ENCODE data around the gene WDCP. TPM values are rescaled to one million over a fixed set of nuclear protein-coding genes. Genes with fewer than 3 reads are reported as not detected.
A peak's percentile ranks its signal among the peaks of the same experiment; 100 is the strongest.

Gene WDCP
- total and polyA plus RNA-seq, 10 of the 15 experiments (the other 5 are each of a cell fraction or from before 2014, with no cell fraction given): 5.5 to 21.3 (median 13.2) TPM

DNA sequence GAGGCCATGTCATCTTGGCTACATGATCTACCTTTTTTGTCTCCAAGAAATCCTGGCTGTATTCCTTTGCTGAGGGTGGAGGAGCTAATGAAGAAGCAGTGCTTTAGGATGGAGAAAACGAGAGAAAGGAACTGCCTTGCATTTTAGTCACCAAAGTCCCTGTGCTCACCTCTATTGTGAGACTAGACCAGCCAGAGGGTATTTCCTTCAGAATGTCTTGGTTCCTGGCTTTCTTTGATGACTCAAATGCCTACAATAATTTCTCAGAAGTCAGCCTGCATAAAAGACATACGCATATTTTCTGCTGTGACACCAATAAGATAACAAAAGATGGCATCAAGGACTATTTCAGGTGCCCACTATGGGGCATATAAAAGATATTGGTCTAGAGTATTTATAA, 18.1 kb upstream of the WDCP start (continued):
- TF ChIP-seq ATF3 (IDR thresholded peaks at IDR 0.05; ENCODE audit: borderline replicate concordance, extremely low read depth, low read depth, low read length) (no peak), PML (IDR thresholded peaks at IDR 0.05; ENCODE audit: low read length) (no peak)
- TF ChIP-seq, protein P1, sequence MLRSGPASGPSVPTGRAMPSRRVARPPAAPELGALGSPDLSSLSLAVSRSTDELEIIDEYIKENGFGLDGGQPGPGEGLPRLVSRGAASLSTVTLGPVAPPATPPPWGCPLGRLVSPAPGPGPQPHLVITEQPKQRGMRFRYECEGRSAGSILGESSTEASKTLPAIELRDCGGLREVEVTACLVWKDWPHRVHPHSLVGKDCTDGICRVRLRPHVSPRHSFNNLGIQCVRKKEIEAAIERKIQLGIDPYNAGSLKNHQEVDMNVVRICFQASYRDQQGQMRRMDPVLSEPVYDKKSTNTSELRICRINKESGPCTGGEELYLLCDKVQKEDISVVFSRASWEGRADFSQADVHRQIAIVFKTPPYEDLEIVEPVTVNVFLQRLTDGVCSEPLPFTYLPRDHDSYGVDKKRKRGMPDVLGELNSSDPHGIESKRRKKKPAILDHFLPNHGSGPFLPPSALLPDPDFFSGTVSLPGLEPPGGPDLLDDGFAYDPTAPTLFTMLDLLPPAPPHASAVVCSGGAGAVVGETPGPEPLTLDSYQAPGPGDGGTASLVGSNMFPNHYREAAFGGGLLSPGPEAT (IDR thresholded peaks at IDR 0.05; ENCODE audit: low read depth): no peak
- TF ChIP-seq, protein P2, sequence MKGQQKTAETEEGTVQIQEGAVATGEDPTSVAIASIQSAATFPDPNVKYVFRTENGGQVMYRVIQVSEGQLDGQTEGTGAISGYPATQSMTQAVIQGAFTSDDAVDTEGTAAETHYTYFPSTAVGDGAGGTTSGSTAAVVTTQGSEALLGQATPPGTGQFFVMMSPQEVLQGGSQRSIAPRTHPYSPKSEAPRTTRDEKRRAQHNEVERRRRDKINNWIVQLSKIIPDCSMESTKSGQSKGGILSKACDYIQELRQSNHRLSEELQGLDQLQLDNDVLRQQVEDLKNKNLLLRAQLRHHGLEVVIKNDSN (IDR thresholded peaks at IDR 0.05; ENCODE audit: borderline replicate concordance, extremely low read length, insufficient read depth, low read depth, low read length): no peak

GRCh38 chr2:24058564-24059271, 11.5 kb upstream of the WDCP start:
- no peak for DNase-seq (ENCODE audit: low read depth, low spot score)
- CTCF ChIA-PET: interaction anchor here (1.9 to 4.4 kb wide), 3 partner anchors 10 to 233 kb away, joined by 7 to 52 read pairs (median 26); partner anchors contain the start of genes ATAD2B and FKBP1B
- no peaks in the 10 kb centered on the region for H3K36me3 ChIP-seq (ENCODE audit: control insufficient read depth in 2 of 2, insufficient read depth in 2 of 2, low read length in 1 of 2)
- BruUV-seq (replicated peaks): no TSS peak
- intact Hi-C loops (cut with micrococcal nuclease; ENCODE audit: unreplicated experiment) (no loop called here), in situ Hi-C loops (cut with MboI) (no loop called here)
- no peaks in the 10 kb centered on the region for H4K20me1 ChIP-seq (ENCODE audit: control insufficient read depth, insufficient read depth)
- no peak overlapping the region for H2AFZ ChIP-seq (ENCODE audit: control insufficient read depth, low read depth, low read length)
- no peaks in the 10 kb centered on the region for H3K27me3 ChIP-seq (replicated peaks in 1 of 2; ENCODE audit: control insufficient read depth in 2 of 2, insufficient read depth in 2 of 2, low read length in 1 of 2)
- 15% methylated on average over 4 of the region's 4 CpGs for WGBS (ENCODE audit: insufficient coverage, insufficient replicate concordance, low lambda C conversion rate, missing lambda C conversion rate)
- ATAC-seq: peak; percentile 43
- H3K4me3 ChIP-seq: no peak overlapping the region
- no peaks in the 10 kb centered on the region for H3K79me2 ChIP-seq (ENCODE audit: control insufficient read depth, insufficient read depth, low read length)
- peaks cover 4% of the 10 kb centered on the region; the same call in 1 of the 2 replicates for H3K4me1 ChIP-seq (ENCODE audit: control insufficient read depth, insufficient read depth, low read length)
- H3K27ac ChIP-seq (ENCODE audit: control insufficient read depth, insufficient read depth): no peak overlapping the region
- no peaks in the 10 kb centered on the region for H3K9me3 ChIP-seq (replicated peaks; ENCODE audit: control insufficient read depth, insufficient read depth, low read length)
- RAD21 ChIA-PET (ENCODE audit: unreplicated experiment): interaction anchor here (1.2 to 1.5 kb wide), 2 partner anchors 12 to 235 kb away, joined by 4 to 6 read pairs; partner anchors contain the start of gene WDCP
- SMC1A ChIA-PET (ENCODE audit: uncharacterized antibody, unreplicated experiment): interaction anchor here (0.7 to 3.3 kb wide), 2 partner anchors 132 to 340 kb away, joined by 3 to 15 read pairs; partner anchors contain the start of gene ATAD2B
- no peak for FAIRE-seq
- no peak overlapping the region for H3K9ac ChIP-seq (ENCODE audit: control insufficient read depth, insufficient read depth, low read length)
- POLR2A ChIA-PET: no interaction called here
- no peak for TF ChIP-seq FOXM1 (IDR thresholded peaks at IDR 0.05; ENCODE audit: low read depth, low read length)
- peak; percentile 48; the same call in 1 of the 2 replicates for TF ChIP-seq SPI1 (IDR thresholded peaks at IDR 0.05; ENCODE audit: borderline replicate concordance, insufficient read depth, low read depth, low read length)
- H3K4me2 ChIP-seq (ENCODE audit: control insufficient read depth, insufficient read depth): no peak overlapping the region

Measured in GM12878 (cell line).